HG03354 (cell line): ENCODE measurements around the gene PDZRN3.
A peak's percentile ranks its signal among the peaks of the same experiment; 100 is the strongest.

Experiments
- ATAC-seq: cut with Tn5 transposase; IDR thresholded peaks from one replicate; pipeline ENCODE4 v1.9.1; 2021; ENCODE audit warnings: mild to moderate bottlenecking; ENCODE audit not compliant: unreplicated experiment, poor library complexity, severe bottlenecking

PDZRN3 gene

GRCh38 chr3:73502609-73503583 is 121.8 kb downstream of the PDZRN3 start:
- ATAC-seq: peak; percentile 83

GRCh38 chr3:73500321-73500720 is 124.4 kb downstream of the PDZRN3 start:
- ATAC-seq: no peak

- ATAC-seq: peak; percentile 48
Observed at GRCh38 chr3:73499787-73500186, 125.0 kb downstream of the PDZRN3 start.

GRCh38 chr3:73498764-73499622 is 125.7 kb downstream of the PDZRN3 start:
- ATAC-seq: no peak

GRCh38 chr3:73497646-73498406 is 126.9 kb downstream of the PDZRN3 start:
- ATAC-seq: no peak

GRCh38 chr3:73493543-73494308 is 131.0 kb downstream of the PDZRN3 start:
- no peak for ATAC-seq

GRCh38 chr3:73492186-73492585 is 132.6 kb downstream of the PDZRN3 start:
- no peak for ATAC-seq

- no peak for ATAC-seq
Observed at GRCh38 chr3:73491287-73491662, 133.5 kb downstream of the PDZRN3 start.

- ATAC-seq: no peak
Observed at GRCh38 chr3:73490453-73491286, 134.1 kb downstream of the PDZRN3 start.

GRCh38 chr3:73485877-73486330 is 138.8 kb downstream of the PDZRN3 start:
- ATAC-seq: no peak

- ATAC-seq: no peak
Observed at GRCh38 chr3:73484656-73485248, 140.0 kb downstream of the PDZRN3 start.

- ATAC-seq: no peak
Observed at GRCh38 chr3:73481888-73482287, 142.9 kb downstream of the PDZRN3 start.

GRCh38 chr3:73480187-73480672 is 144.5 kb downstream of the PDZRN3 start:
- no peak for ATAC-seq

- ATAC-seq: no peak
Observed at GRCh38 chr3:73479325-73479724, 145.4 kb downstream of the PDZRN3 start.

GRCh38 chr3:73478858-73479257 is 145.9 kb downstream of the PDZRN3 start:
- no peak for ATAC-seq

GRCh38 chr3:73475717-73476116 is 149.0 kb downstream of the PDZRN3 start:
- no peak for ATAC-seq

GRCh38 chr3:73475175-73475574 is 149.6 kb downstream of the PDZRN3 start:
- no peak for ATAC-seq

- no peak for ATAC-seq
Observed at GRCh38 chr3:73474619-73475018, 150.1 kb downstream of the PDZRN3 start.
